OCI-LY1 (cell line): ENCODE measurements around the gene USP25.

Source experiments
- H2AFZ ChIP-seq: fragments of 200-600 bp; sonication (generic), shearing (Covaris generic); 2 replicates; pipeline ENCODE4 v1.6.0; 2014; ENCODE audit warnings: antibody characterized with exemption, mild to moderate bottlenecking, low read length
- H3F3A ChIP-seq: fragments of 200-600 bp; sonication (generic), shearing (Covaris generic); 2 replicates; pipeline ENCODE4 v1.6.0; 2014; ENCODE audit warnings: mild to moderate bottlenecking, antibody characterized with exemption, low read length, moderate library complexity; ENCODE audit not compliant: insufficient read depth
- H3K27ac ChIP-seq: fragments of 200-600 bp; sonication (generic); 2 replicates; pipeline ENCODE4 v1.5.1; 2014; ENCODE audit warnings: low read length, mixed run types, mild to moderate bottlenecking, low read depth; ENCODE audit not compliant: poor library complexity, severe bottlenecking
- H3K27me3 ChIP-seq: fragments of 200-600 bp; sonication (generic); 2 replicates; pipeline ENCODE4 v1.6.0; 2014; ENCODE audit warnings: antibody characterized with exemption, mild to moderate bottlenecking, low read length, moderate library complexity; ENCODE audit not compliant: insufficient read depth
- H3K36me3 ChIP-seq: fragments of 200-600 bp; sonication (generic); 2 replicates; pipeline ENCODE4 v1.6.1; 2014; ENCODE audit warnings: mild to moderate bottlenecking, antibody characterized with exemption, low read length, moderate library complexity, mixed read lengths; ENCODE audit not compliant: insufficient read depth
- H3K4me1 ChIP-seq: fragments of 200-600 bp; sonication (generic); 2 replicates; pipeline ENCODE4 v1.5.1; 2014; ENCODE audit warnings: mild to moderate bottlenecking, low read length, moderate library complexity; ENCODE audit not compliant: insufficient read depth, severe bottlenecking
- H3K4me2 ChIP-seq: fragments of 200-600 bp; sonication (generic), shearing (Covaris generic); 2 replicates; pipeline ENCODE4 v1.6.1; 2014; ENCODE audit warnings: low read length
- H3K4me3 ChIP-seq: fragments of 200-600 bp; sonication (generic); 2 replicates; pipeline ENCODE4 v1.5.1; 2014; ENCODE audit warnings: low read length, low read depth, mild to moderate bottlenecking, mixed read lengths; ENCODE audit not compliant: poor library complexity, severe bottlenecking
- H3K79me2 ChIP-seq: fragments of 200-600 bp; shearing (Covaris generic); 2 replicates; pipeline ENCODE4 v1.6.1; 2016; ENCODE audit warnings: mixed run types, low read length, mixed read lengths; ENCODE audit not compliant: insufficient read depth
- H3K9ac ChIP-seq: fragments of 200-600 bp; sonication (generic), shearing (Covaris generic); 2 replicates; pipeline ENCODE4 v1.6.1; 2014; ENCODE audit warnings: mild to moderate bottlenecking, low read length, mixed read lengths
- H3K9me2 ChIP-seq: fragments of 200-600 bp; sonication (generic), shearing (Covaris generic); 2 replicates; pipeline ENCODE4 v1.6.1; 2014; ENCODE audit warnings: low read depth, mild to moderate bottlenecking, low read length, mixed read lengths
- H3K9me3 ChIP-seq: fragments of 200-600 bp; shearing (Covaris generic); 2 replicates; pipeline ENCODE4 v1.6.1; 2014; ENCODE audit warnings: low read length, mixed read lengths
- H4K20me1 ChIP-seq: fragments of 200-600 bp; sonication (generic), shearing (Covaris generic); 2 replicates; pipeline ENCODE4 v1.6.0; 2016; ENCODE audit warnings: mild to moderate bottlenecking, low read length; ENCODE audit not compliant: insufficient read depth
- EZH2 ChIP-seq: fragments of 200-600 bp; sonication (generic), shearing (Covaris generic); IDR thresholded peaks from 2 replicates; pipeline ENCODE4 v1.8.0; 2017; ENCODE audit warnings: borderline replicate concordance, mixed run types, mild to moderate bottlenecking, antibody characterized with exemption, low read length, moderate library complexity, mixed read lengths
- TF ChIP-seq, protein P1 (sequence below): fragments of 200-600 bp; sonication (generic), shearing (Covaris generic); IDR thresholded peaks from 2 replicates; pipeline ENCODE4 v1.5.1; 2017; ENCODE audit warnings: mild to moderate bottlenecking, antibody characterized with exemption, low read length, moderate library complexity, mixed read lengths

USP25 gene

DNA sequence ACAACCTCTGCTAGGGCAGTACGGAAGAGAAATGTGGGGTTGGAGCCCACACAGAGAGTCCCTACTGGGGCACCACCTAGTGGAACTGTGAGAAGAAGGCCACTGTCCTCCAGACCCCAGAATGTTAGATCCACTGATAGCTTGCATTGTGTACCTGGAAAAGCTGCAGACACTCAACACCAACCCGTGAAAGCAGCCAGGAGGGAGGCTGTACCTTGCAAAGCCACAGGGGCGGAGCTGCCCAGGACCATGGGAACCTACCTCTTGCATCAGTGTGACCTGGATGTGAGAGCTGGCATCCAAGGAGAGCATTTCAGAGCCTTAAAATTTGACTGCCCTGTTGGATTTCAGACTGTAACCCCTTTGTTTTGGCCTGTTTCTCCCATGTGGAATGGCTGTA is 85.5 kb downstream of the USP25 start:
- H3K27me3 ChIP-seq: no peaks in the 10 kb centered on the region
- peaks cover 74% of the 10 kb centered on the region for H3K36me3 ChIP-seq
- H3F3A ChIP-seq: no peaks in the 10 kb centered on the region
- 0 out of 2 replicates have a peak, but pooled peaks cover 3% of the 10 kb centered on the region for H3K9me3 ChIP-seq
- H3K4me1 ChIP-seq: no peaks in the 10 kb centered on the region
- no peak overlapping the region for H3K27ac ChIP-seq
- no peak overlapping the region for H3K4me2 ChIP-seq
- no peak overlapping the region for H3K4me3 ChIP-seq
- TF ChIP-seq, protein P1, sequence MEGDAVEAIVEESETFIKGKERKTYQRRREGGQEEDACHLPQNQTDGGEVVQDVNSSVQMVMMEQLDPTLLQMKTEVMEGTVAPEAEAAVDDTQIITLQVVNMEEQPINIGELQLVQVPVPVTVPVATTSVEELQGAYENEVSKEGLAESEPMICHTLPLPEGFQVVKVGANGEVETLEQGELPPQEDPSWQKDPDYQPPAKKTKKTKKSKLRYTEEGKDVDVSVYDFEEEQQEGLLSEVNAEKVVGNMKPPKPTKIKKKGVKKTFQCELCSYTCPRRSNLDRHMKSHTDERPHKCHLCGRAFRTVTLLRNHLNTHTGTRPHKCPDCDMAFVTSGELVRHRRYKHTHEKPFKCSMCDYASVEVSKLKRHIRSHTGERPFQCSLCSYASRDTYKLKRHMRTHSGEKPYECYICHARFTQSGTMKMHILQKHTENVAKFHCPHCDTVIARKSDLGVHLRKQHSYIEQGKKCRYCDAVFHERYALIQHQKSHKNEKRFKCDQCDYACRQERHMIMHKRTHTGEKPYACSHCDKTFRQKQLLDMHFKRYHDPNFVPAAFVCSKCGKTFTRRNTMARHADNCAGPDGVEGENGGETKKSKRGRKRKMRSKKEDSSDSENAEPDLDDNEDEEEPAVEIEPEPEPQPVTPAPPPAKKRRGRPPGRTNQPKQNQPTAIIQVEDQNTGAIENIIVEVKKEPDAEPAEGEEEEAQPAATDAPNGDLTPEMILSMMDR: no peak
- no peak overlapping the region for H2AFZ ChIP-seq
- no peaks in the 10 kb centered on the region for H3K79me2 ChIP-seq
- H3K9me2 ChIP-seq: no peaks in the 10 kb centered on the region
- no peaks in the 10 kb centered on the region for H4K20me1 ChIP-seq
- H3K9ac ChIP-seq: no peak overlapping the region

DNA sequence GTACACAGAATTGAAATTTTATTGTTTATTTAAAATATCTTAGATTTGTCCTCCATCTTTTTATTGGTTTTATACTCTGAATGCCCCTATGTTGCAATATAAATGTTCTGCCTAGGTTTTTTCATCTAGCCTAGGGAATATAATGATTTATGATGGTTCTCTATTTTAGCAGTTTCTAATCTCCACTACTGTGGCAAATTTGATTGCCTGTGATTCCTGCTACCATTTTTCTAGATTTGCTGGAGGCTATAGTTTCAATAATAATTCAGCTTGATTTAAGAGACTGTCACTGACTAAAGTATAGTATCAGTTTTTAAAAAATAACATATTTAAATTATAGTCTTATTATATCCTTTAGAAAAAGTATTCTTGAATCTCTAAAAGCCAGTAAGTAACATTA is 90.5 kb downstream of the USP25 start:
- TF ChIP-seq EZH2: no peak
- TF ChIP-seq, protein P1: no peak

DNA sequence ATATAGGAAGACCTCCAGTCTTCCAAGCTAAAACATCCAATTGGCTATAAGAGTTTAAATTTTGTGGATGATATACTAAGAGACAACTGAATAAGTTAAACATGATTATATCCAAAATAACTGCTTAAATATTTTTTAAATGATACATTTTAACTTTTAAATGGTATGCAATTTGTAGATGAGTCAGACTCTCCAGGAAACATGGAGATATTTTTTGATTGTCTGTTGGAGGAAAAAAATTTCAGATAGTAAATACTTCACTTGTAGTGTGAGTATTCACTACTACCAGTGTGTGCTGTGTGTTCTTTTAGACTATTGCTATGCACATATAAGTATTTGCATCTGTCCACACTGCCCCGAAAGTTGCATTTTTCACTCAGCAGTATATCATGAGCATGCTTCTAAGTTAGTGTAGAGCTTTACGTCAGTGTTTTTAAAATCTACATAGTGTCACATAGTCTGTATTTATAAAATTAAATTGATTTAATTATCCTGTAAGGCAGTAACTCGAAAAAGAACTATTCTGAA is 91.1 kb downstream of the USP25 start:
- H3K4me3 ChIP-seq: no peak overlapping the region
- no peak overlapping the region for H3K4me2 ChIP-seq
- no peak overlapping the region for H2AFZ ChIP-seq
- H3K27ac ChIP-seq: no peak overlapping the region
- H3K4me1 ChIP-seq: peaks cover 10% of the 10 kb centered on the region
- peaks cover 45% of the 10 kb centered on the region for H3K36me3 ChIP-seq
- no peak overlapping the region for H3K9ac ChIP-seq
- no peaks in the 10 kb centered on the region for H3K9me2 ChIP-seq
- no peaks in the 10 kb centered on the region for H3K79me2 ChIP-seq
- H3K9me3 ChIP-seq: no peaks in the 10 kb centered on the region
- TF ChIP-seq, protein P1: no peak
- no peak for TF ChIP-seq EZH2
- H4K20me1 ChIP-seq: no peaks in the 10 kb centered on the region
- no peaks in the 10 kb centered on the region for H3F3A ChIP-seq
- H3K27me3 ChIP-seq: no peaks in the 10 kb centered on the region

More for the DNA sequence above, 90.5 kb downstream of the USP25 start:
- H4K20me1 ChIP-seq: no peaks in the 10 kb centered on the region
- no peak overlapping the region for H3K4me3 ChIP-seq
- no peak overlapping the region for H3K9ac ChIP-seq
- peaks cover 51% of the 10 kb centered on the region for H3K36me3 ChIP-seq
- no peak overlapping the region for H3K27ac ChIP-seq
- peaks cover 8% of the 10 kb centered on the region for H3K4me1 ChIP-seq
- no peaks in the 10 kb centered on the region for H3K9me2 ChIP-seq
- no peaks in the 10 kb centered on the region for H3F3A ChIP-seq
- H3K79me2 ChIP-seq: no peaks in the 10 kb centered on the region
- no peaks in the 10 kb centered on the region for H3K9me3 ChIP-seq
- no peak overlapping the region for H3K4me2 ChIP-seq
- no peak overlapping the region for H2AFZ ChIP-seq
- no peaks in the 10 kb centered on the region for H3K27me3 ChIP-seq
